GM12878 (cell line): ENCODE results near the gene LRRC47. TPM values are rescaled to one million over a fixed set of nuclear protein-coding genes. Genes with fewer than 3 reads are reported as not detected.

Experiments used
- ATAC-seq: fragments of 200-7000 bp; cut with Tn5 transposase; 3 replicates; pipeline ENCODE4 v1.9.1; 2020; ENCODE audit warnings: mild to moderate bottlenecking, moderate library complexity
- BruUV-seq: library from RNA; stranded (reverse); fragments of 400-500 nt; replicated peaks from 2 replicates; lab custom pipeline; 2021; lab: Mats Ljungman, UMichigan
- CTCF ChIA-PET: fragments of 300-600 bp; sonication (Branson Sonifier 250); formaldehyde crosslinking; extraction: SDS; loops from one replicate; lab custom pipeline; 2021; ENCODE audit warnings: inconsistent platforms; lab: Yijun Ruan, JAX
- POLR2A ChIA-PET: fragments of 350-600 bp; formaldehyde crosslinking; extraction: SDS; loops from one replicate; lab custom pipeline; 2021; ENCODE audit warnings: inconsistent platforms; lab: Charles Lee
- RAD21 ChIA-PET: fragments of 300-600 bp; sonication (Branson Sonifier 250); formaldehyde crosslinking; loops from one replicate; lab custom pipeline; 2023; ENCODE audit warnings: antibody characterized with exemption; ENCODE audit not compliant: unreplicated experiment; lab: Charles Lee
- SMC1A ChIA-PET: fragments of 300-600 bp; sonication (Branson Sonifier 250); formaldehyde crosslinking; loops from one replicate; lab custom pipeline; 2023; ENCODE audit not compliant: unreplicated experiment, uncharacterized antibody; lab: Charles Lee
- DNase-seq: peaks from one replicate; pipeline ENCODE4 v3.0.0-alpha.2; 2011; ENCODE audit warnings: low read depth, low spot score
- FAIRE-seq: peaks from 3 replicates; lab custom pipeline; 2011; peaks lifted over from hg19 to GRCh38; lab: Jason Lieb, UNC
- H2AFZ ChIP-seq: 2 replicates; pipeline ENCODE4 v1.6.0; 2011; ENCODE audit warnings: low read depth, low read length, control low read depth; ENCODE audit not compliant: control insufficient read depth
- H3K27ac ChIP-seq: 2 replicates; pipeline ENCODE4 v1.5.1; 2011; ENCODE audit warnings: control low read depth; ENCODE audit not compliant: control insufficient read depth, insufficient read depth
- H3K27me3 ChIP-seq, 2 experiments: replicated peaks in 1 of 2; 2 replicates each; pipeline versions ENCODE4 v1.6.0 to v1.6.1; 2011; ENCODE audit warnings: low read length in 1 of 2; ENCODE audit not compliant: control insufficient read depth in 2 of 2, insufficient read depth in 2 of 2
- H3K36me3 ChIP-seq, 2 experiments: 2 replicates each; pipeline ENCODE4 v1.5.1; 2011; ENCODE audit warnings: low read length in 1 of 2; ENCODE audit not compliant: control insufficient read depth in 2 of 2, insufficient read depth in 2 of 2
- H3K4me1 ChIP-seq: 2 replicates; pipeline ENCODE4 v1.6.1; 2011; ENCODE audit warnings: mild to moderate bottlenecking, low read length, moderate library complexity, mixed read lengths; ENCODE audit not compliant: control insufficient read depth, insufficient read depth
- H3K4me2 ChIP-seq: 2 replicates; pipeline ENCODE4 v1.6.0; 2011; ENCODE audit warnings: control low read depth; ENCODE audit not compliant: control insufficient read depth, insufficient read depth
- H3K4me3 ChIP-seq: fragments of 200-600 bp; sonication (generic); 2 replicates; pipeline ENCODE4 v1.5.1; 2016
- H3K79me2 ChIP-seq: 2 replicates; pipeline ENCODE4 v1.6.0; 2011; ENCODE audit warnings: low read length; ENCODE audit not compliant: control insufficient read depth, insufficient read depth
- H3K9ac ChIP-seq: 2 replicates; pipeline ENCODE4 v1.8.0; 2011; ENCODE audit warnings: low read length, control low read depth, mixed read lengths; ENCODE audit not compliant: control insufficient read depth, insufficient read depth
- H3K9me3 ChIP-seq: replicated peaks from 3 replicates; pipeline ENCODE4 v1.5.1; 2011; ENCODE audit warnings: mild to moderate bottlenecking, low read length; ENCODE audit not compliant: control insufficient read depth, insufficient read depth
- H4K20me1 ChIP-seq: 2 replicates; pipeline ENCODE4 v1.6.0; 2011; ENCODE audit not compliant: control insufficient read depth, insufficient read depth
- ATF7 ChIP-seq: fragments of 450-650 bp; IDR thresholded peaks from 2 replicates; pipeline ENCODE4 v1.6.1; 2016; ENCODE audit warnings: low read depth, mild to moderate bottlenecking
- BCLAF1 ChIP-seq: fragments of 450-650 bp; IDR thresholded peaks from 2 replicates; pipeline ENCODE4 v1.6.1; 2017; ENCODE audit warnings: antibody characterized with exemption, mild to moderate bottlenecking, moderate library complexity
- CEBPZ ChIP-seq: fragments of 150-350 bp; IDR thresholded peaks from 2 replicates; pipeline ENCODE4 v1.6.1; 2016; ENCODE audit warnings: low read depth, low read length
- E2F8 ChIP-seq: fragments of 450-650 bp; IDR thresholded peaks from 2 replicates; pipeline ENCODE4 v1.6.1; 2018; ENCODE audit warnings: mild to moderate bottlenecking, low read depth, moderate library complexity; ENCODE audit not compliant: partially characterized antibody
- FOS ChIP-seq: IDR thresholded peaks from 3 replicates; pipeline ENCODE4 v1.6.1; 2011; ENCODE audit warnings: borderline replicate concordance; ENCODE audit not compliant: insufficient read length; ENCODE audit errors: extremely low read depth
- GATAD2B ChIP-seq: fragments of 450-650 bp; conservative IDR thresholded peaks from 2 replicates; pipeline ENCODE4 v1.6.1; 2017; ENCODE audit warnings: low read depth, mild to moderate bottlenecking, moderate library complexity
- KDM1A ChIP-seq: fragments of 200-600 bp; sonication (generic); IDR thresholded peaks from 2 replicates; pipeline ENCODE4 v1.6.1; 2016; ENCODE audit warnings: borderline replicate concordance
- NFYB ChIP-seq: IDR thresholded peaks from 2 replicates; pipeline ENCODE4 v1.6.1; 2011; ENCODE audit warnings: low read depth, mild to moderate bottlenecking, low read length, improper control_type of control experiment, moderate library complexity; ENCODE audit not compliant: insufficient read depth
- SIN3A ChIP-seq: IDR thresholded peaks from 2 replicates; pipeline ENCODE4 v1.6.1; 2012; ENCODE audit warnings: low read depth, low read length, improper control_type of control experiment
- SMAD5 ChIP-seq: IDR thresholded peaks from 2 replicates; pipeline ENCODE4 v1.6.1; 2016; ENCODE audit warnings: antibody characterized with exemption, low read depth
- SRF ChIP-seq, 2 experiments: IDR thresholded peaks; 2 replicates each; pipeline ENCODE4 v1.6.1; 2011; ENCODE audit warnings: low read depth in 2 of 2, low read length in 2 of 2, mild to moderate bottlenecking in 1 of 2, moderate library complexity in 1 of 2
- STAT1 ChIP-seq: fragments of 450-650 bp; conservative IDR thresholded peaks from 2 replicates; pipeline ENCODE4 v1.6.1; 2014; ENCODE audit warnings: antibody characterized with exemption, mild to moderate bottlenecking
- STAT3 ChIP-seq: IDR thresholded peaks from 2 replicates; pipeline ENCODE4 v1.6.1; 2011; ENCODE audit warnings: low read depth, low read length, improper control_type of control experiment
- ZBTB33 ChIP-seq: fragments of 450-650 bp; IDR thresholded peaks from 2 replicates; pipeline ENCODE4 v1.6.1; 2017; ENCODE audit warnings: mild to moderate bottlenecking
- WGBS: methylation state at CpG from one replicate; pipeline ENCODE4 v1.1.6; 2016; ENCODE audit warnings: low lambda C conversion rate; ENCODE audit not compliant: insufficient replicate concordance, insufficient coverage; ENCODE audit errors: missing lambda C conversion rate; 5-methylcytosine and 5-hydroxymethylcytosine counted together
- in situ Hi-C: fragments of 300-500 bp; cut with MboI; formaldehyde crosslinking; loops from 9 replicates; pipeline ENCODE4 v1.14.3; 2018; ENCODE audit warnings: mixed read lengths
- intact Hi-C: fragments of 100-400 bp; cut with micrococcal nuclease; formaldehyde crosslinking; loops from one replicate; pipeline ENCODE4 v1.14.2; 2022; ENCODE audit not compliant: unreplicated experiment
- polyA plus RNA-seq, 11 experiments: library from polyadenylated mRNA; depleted of rRNA in 4 of 11; unstranded in 6 of 11; stranded (reverse) in 5 of 11; fragments of >200 nt; fragmentation: Nextera tagmentation in 4 of 11; fragmentation: Illumina TruSeq in 1 of 11; extraction: Ambion mirVana in 4 of 11; extraction: Trizol in 1 of 11; gene quantifications; 1 replicate in 1 of 11; 2 replicates in 10 of 11; pipeline versions ENCODE4 v1.2.1 to v1.2.3, GENCODE V29; 2011 to 2016; ENCODE audit warnings: inconsistent platforms in 2 of 11, missing spikeins in 2 of 11, low read depth in 1 of 11
- total RNA-seq, 4 experiments: library from RNA; depleted of rRNA in 3 of 4; stranded (reverse); fragments of >200 nt in 3 of 4; fragmentation: Illumina TruSeq in 1 of 4; extraction: Trizol in 1 of 4; gene quantifications; 2 replicates each; pipeline versions ENCODE4 v1.2.1 to v1.2.3, GENCODE V29; 2013 to 2021

LRRC47 gene
- total and polyA plus RNA-seq, 10 of the 15 experiments (the other 5 are each of a cell fraction or from before 2014, with no cell fraction given) = 2.5 to 34.6 (median 18.2) TPM

GRCh38 chr1:3750741-3751140 is 45.6 kb downstream of the LRRC47 start:
- H3K79me2 ChIP-seq = no peaks in the 10 kb centered on the region
- H3K36me3 ChIP-seq = no peaks in the 10 kb centered on the region
- FAIRE-seq (no peak), ATAC-seq (no peak), DNase-seq (no peak)
- no peak overlapping the region for H3K4me3 ChIP-seq
- H3K27ac ChIP-seq = no peak overlapping the region
- no peak overlapping the region for H3K9ac ChIP-seq
- no TSS peak for BruUV-seq
- H2AFZ ChIP-seq = no peak overlapping the region
- CTCF ChIA-PET = no interaction called here
- RAD21 ChIA-PET = no interaction called here
- peaks cover 11% of the 10 kb centered on the region for H3K4me1 ChIP-seq
- WGBS = 30% methylated on average over 6 of the region's 6 CpGs
- SMC1A ChIA-PET = no interaction called here
- POLR2A ChIA-PET = no interaction called here
- intact Hi-C loops (no loop called here), in situ Hi-C loops (no loop called here)
- peaks cover 0 to 3% of the 10 kb centered on the region in 2 experiments; a peak in 2 of 4 replicates for H3K27me3 ChIP-seq
- H3K4me2 ChIP-seq = no peak overlapping the region
- H3K9me3 ChIP-seq = no peaks in the 10 kb centered on the region
- no peaks in the 10 kb centered on the region for H4K20me1 ChIP-seq
- TF ChIP-seq CEBPZ (no peak), ATF7 (no peak), SRF (IDR thresholded peaks at IDR 0.05; ENCODE audit: low read depth in 2 of 2, low read length in 2 of 2) (no peak), NFYB (no peak), E2F8 (no peak), BCLAF1 (no peak), STAT1 (no peak), GATAD2B (no peak), ZBTB33 (no peak), SMAD5 (no peak), FOS (no peak), KDM1A (no peak), STAT3 (no peak), SIN3A (no peak)
